H9 (cell line): ENCODE results near the gene EFNB2. TPM values are rescaled to one million over a fixed set of nuclear protein-coding genes. Genes with fewer than 3 reads are reported as not detected.

ENCODE experiments used
- DNase-seq: peaks from one replicate; pipeline ENCODE4 v3.0.0-alpha.2; 2017
- H2AFZ ChIP-seq: one replicate; pipeline ENCODE4 v1.6.1; 2013; ENCODE audit warnings: mild to moderate bottlenecking, low read length, control low read depth, moderate library complexity
- H2AK5ac ChIP-seq: 2 replicates; pipeline ENCODE4 v1.6.1; 2013; ENCODE audit warnings: low read length, control low read depth, mixed read lengths; ENCODE audit not compliant: insufficient read length
- H2BK120ac ChIP-seq: one replicate; pipeline ENCODE4 v1.6.1; 2013; ENCODE audit warnings: low read depth, mild to moderate bottlenecking, low read length, control low read depth, inconsistent platforms; ENCODE audit not compliant: poor library complexity, severe bottlenecking
- H2BK12ac ChIP-seq: 2 replicates; pipeline ENCODE4 v1.6.1; 2013; ENCODE audit warnings: low read length, control low read depth, mixed read lengths, low read depth; ENCODE audit not compliant: insufficient read length
- H2BK15ac ChIP-seq: 2 replicates; pipeline ENCODE4 v1.6.1; 2013; ENCODE audit warnings: low read depth, low read length, control low read depth
- H2BK20ac ChIP-seq: one replicate; pipeline ENCODE4 v1.6.1; 2013; ENCODE audit warnings: low read depth, mild to moderate bottlenecking, low read length, control low read depth, inconsistent platforms; ENCODE audit not compliant: poor library complexity, severe bottlenecking
- H2BK5ac ChIP-seq: 2 replicates; pipeline ENCODE4 v1.6.1; 2013; ENCODE audit warnings: low read length, control low read depth, mixed read lengths; ENCODE audit not compliant: insufficient read length
- H3K14ac ChIP-seq: 2 replicates; pipeline ENCODE4 v1.6.1; 2013; ENCODE audit warnings: low read length, control low read depth; ENCODE audit not compliant: insufficient read depth
- H3K18ac ChIP-seq: 2 replicates; pipeline ENCODE4 v1.6.1; 2013; ENCODE audit warnings: low read depth, mild to moderate bottlenecking, mixed read lengths, low read length, control low read depth; ENCODE audit not compliant: insufficient read length
- H3K23ac ChIP-seq: 2 replicates; pipeline ENCODE4 v1.6.1; 2013; ENCODE audit warnings: low read length, control low read depth, mixed read lengths, low read depth; ENCODE audit not compliant: insufficient read length
- H3K23me2 ChIP-seq: 2 replicates; pipeline ENCODE4 v1.6.1; 2013; ENCODE audit warnings: low read depth, mild to moderate bottlenecking, mixed read lengths, low read length, control low read depth; ENCODE audit not compliant: insufficient read length, poor library complexity, severe bottlenecking
- H3K27ac ChIP-seq: 2 replicates; pipeline ENCODE4 v1.5.1; 2013; ENCODE audit warnings: low read length, control low read depth, mixed read lengths, low read depth; ENCODE audit not compliant: insufficient read length
- H3K27me3 ChIP-seq: 2 replicates; pipeline ENCODE4 v1.6.1; 2013; ENCODE audit warnings: low read length, control low read depth, inconsistent platforms; ENCODE audit not compliant: insufficient read depth
- H3K4ac ChIP-seq: 2 replicates; pipeline ENCODE4 v1.6.1; 2013; ENCODE audit warnings: low read depth, mild to moderate bottlenecking, control low read depth, inconsistent platforms, low read length, moderate library complexity
- H3K4me1 ChIP-seq: 2 replicates; pipeline ENCODE4 v1.6.1; 2013; ENCODE audit warnings: low read length, control low read depth, inconsistent platforms; ENCODE audit not compliant: insufficient read depth
- H3K4me2 ChIP-seq: 2 replicates; pipeline ENCODE4 v1.6.1; 2013; ENCODE audit warnings: low read length, control low read depth, mixed read lengths; ENCODE audit not compliant: insufficient read length, insufficient read depth
- H3K56ac ChIP-seq: 2 replicates; pipeline ENCODE4 v1.6.1; 2013; ENCODE audit warnings: low read depth, mild to moderate bottlenecking, mixed read lengths, low read length, control low read depth; ENCODE audit not compliant: insufficient read length
- H3K79me1 ChIP-seq: 2 replicates; pipeline ENCODE4 v1.6.1; 2013; ENCODE audit warnings: low read depth, mild to moderate bottlenecking, moderate library complexity, low read length, control low read depth, inconsistent platforms; ENCODE audit not compliant: insufficient read depth, poor library complexity, severe bottlenecking
- H3K79me2 ChIP-seq: 2 replicates; pipeline ENCODE4 v1.6.1; 2013; ENCODE audit warnings: low read length, control low read depth, inconsistent platforms; ENCODE audit not compliant: insufficient read depth
- H3K9ac ChIP-seq: 2 replicates; pipeline ENCODE4 v1.6.1; 2013; ENCODE audit warnings: low read length, control low read depth, mixed read lengths; ENCODE audit not compliant: insufficient read length; ENCODE audit errors: extremely low read depth
- H3K9me3 ChIP-seq: one replicate; pipeline ENCODE4 v1.6.1; 2013; ENCODE audit warnings: low read depth, low read length, inconsistent platforms; ENCODE audit not compliant: control insufficient read depth
- H3T11ph ChIP-seq: one replicate; pipeline ENCODE4 v1.6.1; 2013; ENCODE audit warnings: mild to moderate bottlenecking, low read length, control low read depth, inconsistent platforms
- H4K20me1 ChIP-seq: one replicate; pipeline ENCODE4 v1.6.1; 2013; ENCODE audit not compliant: control insufficient read depth, insufficient read length, insufficient read depth
- H4K5ac ChIP-seq: 2 replicates; pipeline ENCODE4 v1.6.1; 2013; ENCODE audit warnings: low read depth, mild to moderate bottlenecking, mixed read lengths, low read length, control low read depth; ENCODE audit not compliant: insufficient read length
- H4K8ac ChIP-seq: replicated peaks from 2 replicates; pipeline ENCODE4 v1.6.1; 2013; ENCODE audit warnings: low read length, control low read depth, mixed read lengths, low read depth; ENCODE audit not compliant: insufficient read length
- H4K91ac ChIP-seq: 2 replicates; pipeline ENCODE4 v1.6.1; 2013; ENCODE audit warnings: low read depth, mild to moderate bottlenecking, moderate library complexity, mixed read lengths, low read length, control low read depth; ENCODE audit not compliant: insufficient read length
- H3K27ac Mint-ChIP-seq, 3 experiments: 2 replicates in 2 of 3; 3 replicates in 1 of 3; pipeline ENCODE4 v1.8.0; 2020 to 2021; ENCODE audit warnings: mixed read lengths in 3 of 3, mild to moderate bottlenecking in 1 of 3, moderate library complexity in 1 of 3
- H3K27me3 Mint-ChIP-seq: 2 replicates; pipeline ENCODE4 v1.8.0; 2021; ENCODE audit warnings: low read depth, mild to moderate bottlenecking, moderate library complexity, mixed read lengths
- H3K36me3 Mint-ChIP-seq, 3 experiments: 2 replicates in 2 of 3; 3 replicates in 1 of 3; pipeline ENCODE4 v1.8.0; 2020 to 2021; ENCODE audit warnings: low read depth in 3 of 3, mixed read lengths in 3 of 3; ENCODE audit not compliant: insufficient read depth in 1 of 3
- H3K4me1 Mint-ChIP-seq, 2 experiments: 2 replicates each; pipeline ENCODE4 v1.8.0; 2020; ENCODE audit warnings: mixed read lengths in 2 of 2
- H3K4me3 Mint-ChIP-seq, 2 experiments: 2 replicates in 1 of 2; 3 replicates in 1 of 2; pipeline ENCODE4 v1.8.0; 2020 to 2021; ENCODE audit warnings: mild to moderate bottlenecking in 2 of 2, mixed read lengths in 2 of 2, moderate library complexity in 1 of 2
- H3K9me3 Mint-ChIP-seq, 2 experiments: 2 replicates in 1 of 2; 3 replicates in 1 of 2; pipeline ENCODE4 v1.8.0; 2020; ENCODE audit warnings: mild to moderate bottlenecking in 2 of 2, mixed read lengths in 2 of 2, moderate library complexity in 1 of 2
- CTCF ChIP-seq: fragments of 200-600 bp; sonication (generic); conservative IDR thresholded peaks from 3 replicates; pipeline ENCODE4 v1.8.0; 2021; ENCODE audit warnings: antibody characterized with exemption, mild to moderate bottlenecking
- total RNA-seq: library from RNA; stranded (reverse); gene quantifications from 2 replicates; pipeline ENCODE4 v1.2.1, GENCODE V29; 2021

Gene EFNB2
- total RNA-seq, 1 experiment from 2014 or later: 12.7 TPM

- DNase-seq: no peak
- peaks cover 4 to 5% of the 10 kb centered on the region in 2 experiments; a peak in 3 of 4 replicates for H3K4me1 Mint-ChIP-seq
- no peak overlapping the region for H3K4me3 Mint-ChIP-seq
- Histone ChIP-seq H4K8ac (no peak overlapping the region), H3K56ac (no peak overlapping the region), H3K79me2 (no peaks in the 10 kb centered on the region), H2AFZ (no peak overlapping the region), H3K27me3 (no peaks in the 10 kb centered on the region), H3T11ph (no peak overlapping the region), H3K79me1 (no peaks in the 10 kb centered on the region), H3K23ac (no peak overlapping the region), H2BK20ac (no peak overlapping the region), H3K9ac (no peak overlapping the region), H2BK15ac (no peak overlapping the region), H3K14ac (no peak overlapping the region), H3K4me2 (no peak overlapping the region), H3K27ac (no peak overlapping the region), H3K4ac (no peak overlapping the region), H2BK120ac (no peak overlapping the region), H3K9me3 (no peaks in the 10 kb centered on the region), H3K4me1 (no peaks in the 10 kb centered on the region), H4K20me1 (no peaks in the 10 kb centered on the region), H4K5ac (no peak overlapping the region), H4K91ac (no peak overlapping the region), H3K18ac (no peak overlapping the region), H2BK5ac (no peak overlapping the region), H3K23me2 (no peaks in the 10 kb centered on the region), H2AK5ac (no peak overlapping the region), H2BK12ac (no peak overlapping the region)
- H3K27ac Mint-ChIP-seq: no peak overlapping the region
- H3K9me3 Mint-ChIP-seq: peaks cover 0 to 3% of the 10 kb centered on the region in 2 experiments; a peak in 1 of 5 replicates
- no peaks in the 10 kb centered on the region for H3K27me3 Mint-ChIP-seq
- H3K36me3 Mint-ChIP-seq: peaks cover 2 to 7% (median 5%) of the 10 kb centered on the region in 3 experiments; a peak in 3 of 7 replicates
- no peak for TF ChIP-seq CTCF
These were observed 40.4 kb upstream of the EFNB2 start for GRCh38 chr13:106575896-106576295.
